ENCODE results near the gene SMIM38. TPM values are rescaled to one million over a fixed set of nuclear protein-coding genes. Genes with fewer than 3 reads are reported as not detected.

Gene SMIM38
- total RNA-seq, 1 donor from 2014 or later: 0.12 TPM

DNA sequence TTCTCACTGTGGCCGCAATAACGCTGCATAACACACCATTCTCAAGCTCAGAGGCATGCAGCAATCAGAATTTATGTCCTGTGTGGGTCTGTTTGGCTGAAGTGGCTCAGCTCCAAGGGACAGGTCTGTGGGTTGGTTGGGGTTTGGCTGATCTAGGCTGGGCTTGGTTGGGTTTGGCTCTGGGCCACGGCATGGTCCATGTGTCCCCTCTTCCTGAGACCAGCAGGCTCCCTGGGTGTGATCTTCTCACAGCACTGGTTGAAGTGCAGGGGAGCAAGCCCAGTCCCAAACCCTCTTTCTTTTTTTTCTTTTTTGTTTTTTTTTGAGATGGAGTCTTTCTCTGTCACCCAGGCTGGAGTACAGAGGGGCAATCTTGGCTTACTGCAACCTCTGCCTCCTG, 25.0 kb downstream of the SMIM38 start:
- H3K27ac Mint-ChIP-seq (ENCODE audit: unreplicated experiment): no peak overlapping the region
- TF ChIP-seq, protein P1, sequence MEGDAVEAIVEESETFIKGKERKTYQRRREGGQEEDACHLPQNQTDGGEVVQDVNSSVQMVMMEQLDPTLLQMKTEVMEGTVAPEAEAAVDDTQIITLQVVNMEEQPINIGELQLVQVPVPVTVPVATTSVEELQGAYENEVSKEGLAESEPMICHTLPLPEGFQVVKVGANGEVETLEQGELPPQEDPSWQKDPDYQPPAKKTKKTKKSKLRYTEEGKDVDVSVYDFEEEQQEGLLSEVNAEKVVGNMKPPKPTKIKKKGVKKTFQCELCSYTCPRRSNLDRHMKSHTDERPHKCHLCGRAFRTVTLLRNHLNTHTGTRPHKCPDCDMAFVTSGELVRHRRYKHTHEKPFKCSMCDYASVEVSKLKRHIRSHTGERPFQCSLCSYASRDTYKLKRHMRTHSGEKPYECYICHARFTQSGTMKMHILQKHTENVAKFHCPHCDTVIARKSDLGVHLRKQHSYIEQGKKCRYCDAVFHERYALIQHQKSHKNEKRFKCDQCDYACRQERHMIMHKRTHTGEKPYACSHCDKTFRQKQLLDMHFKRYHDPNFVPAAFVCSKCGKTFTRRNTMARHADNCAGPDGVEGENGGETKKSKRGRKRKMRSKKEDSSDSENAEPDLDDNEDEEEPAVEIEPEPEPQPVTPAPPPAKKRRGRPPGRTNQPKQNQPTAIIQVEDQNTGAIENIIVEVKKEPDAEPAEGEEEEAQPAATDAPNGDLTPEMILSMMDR (IDR thresholded peaks at IDR 0.05): no peak
- H3K9me3 Mint-ChIP-seq (ENCODE audit: low read depth): peaks cover 5% of the 10 kb centered on the region
- peaks cover 5% of the 10 kb centered on the region for H3K36me3 Mint-ChIP-seq (ENCODE audit: low read depth)
- no peak overlapping the region for H3K4me3 Mint-ChIP-seq (ENCODE audit: unreplicated experiment)
- peak; percentile 51 for DNase-seq (ENCODE audit: low spot score)
- H3K4me1 Mint-ChIP-seq (ENCODE audit: low read depth): no peaks in the 10 kb centered on the region
- peaks cover 7% of the 10 kb centered on the region for H3K27me3 Mint-ChIP-seq (ENCODE audit: low read depth)

DNA sequence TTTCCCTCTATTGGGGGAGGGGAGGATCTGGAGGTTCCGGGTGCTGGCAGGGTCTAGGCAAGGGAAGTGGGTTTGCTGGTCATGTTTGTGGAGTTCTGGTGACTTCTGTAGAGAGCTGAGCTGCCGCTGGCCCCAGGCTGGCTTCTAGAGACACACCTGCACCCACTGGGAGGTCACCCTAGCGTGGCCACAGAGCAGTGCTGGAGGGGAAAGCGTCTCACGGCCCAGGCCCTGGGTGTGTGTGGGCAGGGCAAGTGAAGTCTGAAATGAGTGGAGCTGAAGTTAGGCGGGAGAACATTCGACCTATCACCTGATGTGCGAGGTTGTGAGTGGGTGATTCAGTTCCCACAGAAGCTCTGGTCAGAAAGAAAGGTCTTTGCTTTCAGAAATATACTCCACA, 27.9 kb downstream of the SMIM38 start:
- H3K36me3 Mint-ChIP-seq (ENCODE audit: low read depth): peaks cover 5% of the 10 kb centered on the region
- H3K4me3 Mint-ChIP-seq (ENCODE audit: unreplicated experiment): no peak overlapping the region
- peaks cover 6% of the 10 kb centered on the region for H3K27me3 Mint-ChIP-seq (ENCODE audit: low read depth)
- TF ChIP-seq, protein P1 (IDR thresholded peaks at IDR 0.05): no peak
- H3K4me1 Mint-ChIP-seq (ENCODE audit: low read depth): no peaks in the 10 kb centered on the region
- peaks cover 7% of the 10 kb centered on the region for H3K9me3 Mint-ChIP-seq (ENCODE audit: low read depth)
- DNase-seq (ENCODE audit: low spot score): peak; percentile 76
- H3K27ac Mint-ChIP-seq (ENCODE audit: unreplicated experiment): no peak overlapping the region

DNA sequence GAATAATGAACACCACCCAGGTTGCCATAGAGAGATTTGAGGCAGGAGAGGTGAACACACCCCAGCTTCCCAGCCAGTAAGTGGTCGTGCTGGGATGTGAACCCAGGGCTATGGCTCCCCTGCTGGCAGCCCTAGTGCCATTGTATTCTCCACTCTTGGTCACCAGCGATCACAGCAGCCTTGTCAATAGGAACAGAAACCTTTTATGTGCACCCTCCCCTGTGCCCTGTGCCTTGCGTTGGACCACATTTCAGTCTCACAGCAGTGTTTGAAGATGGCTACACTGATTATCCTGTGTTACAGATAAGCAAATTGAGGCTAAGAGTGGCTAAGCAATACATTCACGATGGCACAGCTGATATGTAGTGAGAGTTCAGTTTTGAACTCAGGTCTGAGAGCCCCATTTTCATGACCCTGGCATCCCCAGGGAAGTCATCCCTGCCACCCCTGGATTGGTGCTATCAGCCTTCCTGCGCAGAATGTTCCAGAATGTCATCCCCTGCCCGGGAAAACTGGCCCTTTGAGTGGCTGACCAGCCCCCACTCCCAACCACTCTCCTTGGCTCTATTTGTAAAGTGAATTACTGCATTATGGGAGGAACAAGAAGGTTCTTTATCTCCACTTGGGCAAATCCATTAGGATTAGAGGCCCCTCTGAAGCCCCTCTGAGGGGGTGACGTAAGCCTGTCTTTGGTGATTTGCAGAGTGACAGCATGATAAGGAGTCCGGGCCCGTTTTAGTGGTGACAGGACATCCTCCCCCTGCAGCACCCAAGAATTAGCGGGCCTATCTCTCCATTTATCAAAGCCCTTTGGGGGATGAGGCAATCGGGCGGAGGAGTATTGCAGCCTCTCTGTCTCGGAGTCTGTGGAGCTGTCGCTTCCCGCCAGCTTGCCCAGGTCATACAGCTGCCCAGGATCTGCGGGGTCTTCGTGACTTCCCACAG, 30.9 kb downstream of the SMIM38 start:
- peaks cover 9% of the 10 kb centered on the region for H3K9me3 Mint-ChIP-seq (ENCODE audit: low read depth)
- H3K4me1 Mint-ChIP-seq (ENCODE audit: low read depth): no peaks in the 10 kb centered on the region
- no peak overlapping the region for H3K27ac Mint-ChIP-seq (ENCODE audit: unreplicated experiment)
- H3K27me3 Mint-ChIP-seq (ENCODE audit: low read depth): peaks cover 6% of the 10 kb centered on the region
- H3K4me3 Mint-ChIP-seq (ENCODE audit: unreplicated experiment): no peak overlapping the region
- H3K36me3 Mint-ChIP-seq (ENCODE audit: low read depth): peaks cover 1% of the 10 kb centered on the region
- TF ChIP-seq, protein P1 (IDR thresholded peaks at IDR 0.05): no peak
- peak; percentile 32 for DNase-seq (ENCODE audit: low spot score)

DNA sequence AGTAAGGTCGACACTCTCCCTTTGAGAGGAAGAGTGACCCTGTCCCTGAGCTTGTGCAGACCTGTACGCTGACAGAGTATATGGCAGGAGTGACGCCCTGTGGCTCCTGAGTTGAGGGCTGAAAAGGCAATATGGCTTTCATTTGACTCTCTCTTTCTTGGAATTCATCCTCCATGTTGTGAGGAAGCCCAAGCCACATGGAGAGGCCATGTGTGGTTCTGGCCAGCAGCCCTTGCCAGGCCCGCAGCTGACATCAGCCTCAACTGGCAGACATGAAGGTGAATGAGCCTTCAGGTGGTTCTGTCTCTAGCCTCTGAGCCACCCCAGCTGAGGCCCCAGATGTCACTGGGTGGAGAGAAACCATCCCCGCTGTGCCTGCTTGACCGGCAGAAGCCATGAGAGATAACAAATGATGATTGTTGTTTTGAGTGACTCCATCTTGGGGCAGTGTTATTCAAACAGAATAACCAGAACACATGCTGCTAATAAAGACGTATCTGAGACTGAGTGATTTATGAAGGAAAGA, 31.9 kb downstream of the SMIM38 start:
- peak; percentile 40 for DNase-seq (ENCODE audit: low spot score)
- Mint-ChIP-seq H3K27me3 (ENCODE audit: low read depth) (peaks cover 6% of the 10 kb centered on the region), H3K27ac (ENCODE audit: unreplicated experiment) (no peak overlapping the region), H3K4me3 (ENCODE audit: unreplicated experiment) (no peak overlapping the region), H3K36me3 (ENCODE audit: low read depth) (peaks cover 1% of the 10 kb centered on the region), H3K4me1 (ENCODE audit: low read depth) (no peaks in the 10 kb centered on the region), H3K9me3 (ENCODE audit: low read depth) (peaks cover 9% of the 10 kb centered on the region)
- TF ChIP-seq, protein P1 (IDR thresholded peaks at IDR 0.05): no peak

DNA sequence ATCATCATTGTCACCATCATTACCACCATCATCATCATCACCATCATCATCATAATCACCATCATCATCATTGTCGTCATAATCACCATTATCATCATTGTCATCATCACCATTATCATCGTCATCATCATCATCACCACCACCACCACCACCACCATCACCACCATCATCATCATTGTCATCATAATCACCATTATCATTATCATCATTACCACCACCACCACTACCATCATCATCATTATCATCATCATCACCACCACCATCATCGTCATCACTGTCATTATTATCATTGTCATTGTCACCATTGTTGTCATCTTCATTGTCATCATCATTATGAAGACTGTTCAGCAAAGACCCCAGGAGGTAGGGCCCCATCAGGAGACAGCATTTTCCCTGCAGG, 33.3 kb downstream of the SMIM38 start:
- Mint-ChIP-seq H3K27ac (ENCODE audit: unreplicated experiment) (no peak overlapping the region), H3K27me3 (ENCODE audit: low read depth) (no peaks in the 10 kb centered on the region), H3K4me1 (ENCODE audit: low read depth) (peaks cover 3% of the 10 kb centered on the region), H3K9me3 (ENCODE audit: low read depth) (peaks cover 9% of the 10 kb centered on the region), H3K4me3 (ENCODE audit: unreplicated experiment) (no peak overlapping the region), H3K36me3 (ENCODE audit: low read depth) (peaks cover 1% of the 10 kb centered on the region)
- TF ChIP-seq, protein P1 (IDR thresholded peaks at IDR 0.05): no peak
- DNase-seq (ENCODE audit: low spot score): no peak

All from chondrocyte (in vitro differentiated cells).